22Rv1 (cell line): ENCODE data around the gene DUOX1.

Experiments used
- H3K27ac ChIP-seq: fragments of 450-650 bp; 2 replicates; pipeline ENCODE4 v1.5.1; 2017
- CTCF ChIP-seq: fragments of 450-650 bp; IDR thresholded peaks from 2 replicates; pipeline ENCODE4 v1.5.1; 2017; ENCODE audit warnings: mild to moderate bottlenecking
- ZFX ChIP-seq: fragments of 450-650 bp; IDR thresholded peaks from 2 replicates; pipeline ENCODE4 v1.6.1; 2017; ENCODE audit warnings: antibody characterized with exemption, borderline replicate concordance

The DUOX1 gene

GRCh38 chr15:45147606-45148005 is 17.8 kb downstream of the DUOX1 start:
- no peak overlapping the region for H3K27ac ChIP-seq
- TF ChIP-seq ZFX (no peak), CTCF (no peak)

- TF ChIP-seq CTCF (no peak), ZFX (no peak)
- H3K27ac ChIP-seq = no peak overlapping the region
Measured at GRCh38 chr15:45148076-45149059, 18.6 kb downstream of the DUOX1 start.

GRCh38 chr15:45149060-45149459 is 19.3 kb downstream of the DUOX1 start:
- H3K27ac ChIP-seq = no peak overlapping the region
- no peak for TF ChIP-seq CTCF
- TF ChIP-seq ZFX = no peak

GRCh38 chr15:45150481-45150880 is 20.7 kb downstream of the DUOX1 start:
- no peak for TF ChIP-seq ZFX
- TF ChIP-seq CTCF = no peak
- no peak overlapping the region for H3K27ac ChIP-seq

- TF ChIP-seq CTCF (no peak), ZFX (no peak)
- H3K27ac ChIP-seq = no peak overlapping the region
Measured at GRCh38 chr15:45150997-45151396, 21.2 kb downstream of the DUOX1 start.

GRCh38 chr15:45151998-45152828 is 22.4 kb downstream of the DUOX1 start:
- no peak overlapping the region for H3K27ac ChIP-seq
- no peak for TF ChIP-seq ZFX

GRCh38 chr15:45155739-45156138 is 25.9 kb downstream of the DUOX1 start:
- no peak for TF ChIP-seq ZFX
- no peak for TF ChIP-seq CTCF
- H3K27ac ChIP-seq = no peak overlapping the region
